Astrocyte (in vitro differentiated cells and primary cell): Measurements from ENCODE around the gene SWT1.

Experiments used
- EZH2 ChIP-seq: IDR thresholded peaks from 2 replicates; pipeline ENCODE4 v1.6.1; 2012; ENCODE audit warnings: mild to moderate bottlenecking, low read length, inconsistent platforms; ENCODE audit not compliant: insufficient read depth
- TF ChIP-seq, protein P1 (sequence below): IDR thresholded peaks from 2 replicates; pipeline ENCODE4 v1.5.1; 2011; ENCODE audit warnings: low read depth, mild to moderate bottlenecking, inconsistent platforms, low read length, moderate library complexity; ENCODE audit not compliant: insufficient read depth

DNA sequence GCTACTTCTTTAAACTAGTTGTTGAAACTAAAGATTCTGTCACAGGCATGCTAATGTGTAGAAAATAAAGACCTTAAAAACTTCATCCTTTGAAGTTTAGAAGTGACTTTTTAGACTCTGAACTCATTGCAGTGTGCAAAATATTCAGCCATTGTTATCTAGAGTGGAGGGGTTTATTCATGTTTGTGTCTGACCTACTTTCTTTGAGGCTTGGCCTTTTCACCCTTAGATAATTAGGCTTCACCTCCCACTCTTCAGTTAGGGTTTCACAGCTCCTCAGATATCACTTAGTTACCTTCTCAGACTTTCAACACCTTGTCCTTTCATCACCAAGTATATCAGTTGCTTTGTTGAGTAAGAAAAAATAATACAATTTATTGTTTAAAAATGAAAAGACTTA, 84.2 kb downstream of the SWT1 start:
- no peak for TF ChIP-seq EZH2
- TF ChIP-seq, protein P1, sequence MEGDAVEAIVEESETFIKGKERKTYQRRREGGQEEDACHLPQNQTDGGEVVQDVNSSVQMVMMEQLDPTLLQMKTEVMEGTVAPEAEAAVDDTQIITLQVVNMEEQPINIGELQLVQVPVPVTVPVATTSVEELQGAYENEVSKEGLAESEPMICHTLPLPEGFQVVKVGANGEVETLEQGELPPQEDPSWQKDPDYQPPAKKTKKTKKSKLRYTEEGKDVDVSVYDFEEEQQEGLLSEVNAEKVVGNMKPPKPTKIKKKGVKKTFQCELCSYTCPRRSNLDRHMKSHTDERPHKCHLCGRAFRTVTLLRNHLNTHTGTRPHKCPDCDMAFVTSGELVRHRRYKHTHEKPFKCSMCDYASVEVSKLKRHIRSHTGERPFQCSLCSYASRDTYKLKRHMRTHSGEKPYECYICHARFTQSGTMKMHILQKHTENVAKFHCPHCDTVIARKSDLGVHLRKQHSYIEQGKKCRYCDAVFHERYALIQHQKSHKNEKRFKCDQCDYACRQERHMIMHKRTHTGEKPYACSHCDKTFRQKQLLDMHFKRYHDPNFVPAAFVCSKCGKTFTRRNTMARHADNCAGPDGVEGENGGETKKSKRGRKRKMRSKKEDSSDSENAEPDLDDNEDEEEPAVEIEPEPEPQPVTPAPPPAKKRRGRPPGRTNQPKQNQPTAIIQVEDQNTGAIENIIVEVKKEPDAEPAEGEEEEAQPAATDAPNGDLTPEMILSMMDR: no peak
